A673 (cell line): ENCODE data around the gene NPTX1. TPM values are rescaled to one million over a fixed set of nuclear protein-coding genes. Genes with fewer than 3 reads are reported as not detected.

Experiments
- BruUV-seq: library from RNA; stranded (reverse); fragments of 400-500 nt; replicated peaks from 2 replicates; lab custom pipeline; 2021; lab: Mats Ljungman, UMichigan
- CTCF ChIA-PET: fragments of 300-600 bp; sonication (Branson Sonifier 250); formaldehyde crosslinking; loops from one replicate; lab custom pipeline; 2022; ENCODE audit warnings: antibody characterized with exemption; lab: Charles Lee
- POLR2A ChIA-PET: fragments of 300-600 bp; sonication (Branson Sonifier 250); formaldehyde crosslinking; loops from one replicate; lab custom pipeline; 2022; ENCODE audit warnings: antibody characterized with exemption; ENCODE audit not compliant: low non-redundant PET; lab: Charles Lee
- DNase-seq: peaks from one replicate; pipeline ENCODE4 v3.0.0-alpha.2; 2015; ENCODE audit warnings: low spot score
- H3K27ac ChIP-seq: fragments of 200-600 bp; sonication (generic); 2 replicates; pipeline ENCODE4 v1.5.1; 2016; ENCODE audit warnings: mixed run types, low read depth, mild to moderate bottlenecking, mixed read lengths, antibody characterized with exemption, low read length; ENCODE audit not compliant: poor library complexity, severe bottlenecking
- H3K27me3 ChIP-seq: fragments of 200-600 bp; sonication (generic); replicated peaks from 2 replicates; pipeline ENCODE4 v1.6.1; 2017; ENCODE audit warnings: mixed run types, low read depth, mild to moderate bottlenecking, mixed read lengths, antibody characterized with exemption, low read length; ENCODE audit not compliant: insufficient read depth, poor library complexity
- H3K36me3 ChIP-seq: fragments of 200-600 bp; sonication (generic); 2 replicates; pipeline ENCODE4 v1.6.1; 2016; ENCODE audit warnings: mixed run types, mild to moderate bottlenecking, mixed read lengths, antibody characterized with exemption, low read length; ENCODE audit not compliant: insufficient read depth, poor library complexity, severe bottlenecking
- H3K4me1 ChIP-seq: fragments of 200-600 bp; sonication (generic); 2 replicates; pipeline ENCODE4 v1.6.1; 2017; ENCODE audit warnings: mixed run types, mild to moderate bottlenecking, mixed read lengths, antibody characterized with exemption, low read length; ENCODE audit not compliant: insufficient read depth, poor library complexity, severe bottlenecking
- H3K4me3 ChIP-seq: fragments of 200-600 bp; sonication (generic); 2 replicates; pipeline ENCODE4 v1.5.1; 2016; ENCODE audit warnings: low read depth, mixed run types, mild to moderate bottlenecking, mixed read lengths, low read length; ENCODE audit not compliant: poor library complexity, severe bottlenecking
- H3K9me3 ChIP-seq: fragments of 200-600 bp; sonication (generic); 2 replicates; pipeline ENCODE4 v1.6.1; 2016; ENCODE audit warnings: mixed run types, low read depth, mild to moderate bottlenecking, mixed read lengths, antibody characterized with exemption, low read length; ENCODE audit not compliant: poor library complexity, severe bottlenecking
- EZH2 ChIP-seq: fragments of 200-600 bp; sonication (generic); IDR thresholded peaks from 2 replicates; pipeline ENCODE4 v1.6.1; 2017; ENCODE audit warnings: borderline replicate concordance, low read depth, mild to moderate bottlenecking, mixed read lengths, antibody characterized with exemption, low read length; ENCODE audit not compliant: poor library complexity, severe bottlenecking
- intact Hi-C: fragments of 100-400 bp; cut with micrococcal nuclease; formaldehyde crosslinking; loops from one replicate; pipeline ENCODE4 v1.10.0; 2022; ENCODE audit not compliant: unreplicated experiment
- total RNA-seq: library from RNA; stranded (reverse); gene quantifications from 2 replicates; pipeline ENCODE4 v1.2.3, GENCODE V29; 2021
- TF ChIP-seq, protein P1 (sequence below): fragments of 300-800, 200-600 bp; sonication (generic); conservative IDR thresholded peaks from 2 replicates; pipeline ENCODE4 v1.5.1; 2017; ENCODE audit warnings: low read depth, mild to moderate bottlenecking, antibody characterized with exemption, low read length, moderate library complexity, mixed read lengths

NPTX1 gene
- total RNA-seq, 1 experiment from 2014 or later = 0.43 TPM

DNA sequence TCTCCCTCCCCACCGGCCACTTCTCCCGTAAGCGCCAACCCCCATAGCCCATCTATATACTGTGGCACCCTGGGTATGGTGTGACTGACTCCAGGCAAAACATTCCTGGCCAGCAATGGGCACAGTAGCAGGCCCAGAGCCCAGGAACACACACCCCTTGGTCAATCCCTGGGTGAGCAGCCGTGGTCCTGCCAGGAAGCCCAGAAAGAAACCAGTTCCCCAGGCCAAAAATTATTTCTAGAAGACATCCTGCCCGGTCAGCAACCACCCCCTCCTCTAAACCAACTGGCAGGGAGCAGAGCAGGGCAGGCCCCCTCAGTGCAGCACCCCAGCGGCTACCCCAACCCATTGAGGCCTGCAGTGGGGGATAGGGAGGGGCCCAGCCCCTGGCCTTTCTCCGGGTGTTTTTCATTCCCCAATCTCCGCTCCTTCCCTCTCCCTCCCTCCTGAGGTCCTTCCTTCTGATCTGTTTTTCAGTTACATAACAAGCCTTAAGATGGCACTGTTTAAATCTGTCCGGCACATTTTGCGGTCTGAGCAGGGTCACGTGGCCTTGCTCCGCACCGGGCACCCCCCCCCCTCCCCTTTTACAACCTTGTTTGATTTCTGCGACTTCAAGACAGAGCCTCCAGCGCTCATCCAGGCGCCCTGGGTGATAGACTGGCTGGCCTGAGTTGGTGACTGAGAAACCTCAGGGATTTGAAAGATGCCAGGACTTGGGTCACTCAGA, 2.0 kb downstream of the NPTX1 start:
- Histone ChIP-seq H3K4me1 (peaks cover 36% of the 10 kb centered on the region), H3K27ac (no peak overlapping the region), H3K36me3 (no peaks in the 10 kb centered on the region), H3K4me3 (peak overlapping the region; percentile 13), H3K27me3 (peaks cover 96% of the 10 kb centered on the region), H3K9me3 (no peaks in the 10 kb centered on the region)
- intact Hi-C loops = no loop called here
- CTCF ChIA-PET = interaction anchor here (1.0 kb wide), 1 partner anchor 385 kb away, joined by 3 read pairs; no protein-coding TSS in a partner anchor
- POLR2A ChIA-PET = no interaction called here
- peak; percentile 45 for DNase-seq
- TF ChIP-seq EZH2 = peak; percentile 9
- TF ChIP-seq, protein P1, sequence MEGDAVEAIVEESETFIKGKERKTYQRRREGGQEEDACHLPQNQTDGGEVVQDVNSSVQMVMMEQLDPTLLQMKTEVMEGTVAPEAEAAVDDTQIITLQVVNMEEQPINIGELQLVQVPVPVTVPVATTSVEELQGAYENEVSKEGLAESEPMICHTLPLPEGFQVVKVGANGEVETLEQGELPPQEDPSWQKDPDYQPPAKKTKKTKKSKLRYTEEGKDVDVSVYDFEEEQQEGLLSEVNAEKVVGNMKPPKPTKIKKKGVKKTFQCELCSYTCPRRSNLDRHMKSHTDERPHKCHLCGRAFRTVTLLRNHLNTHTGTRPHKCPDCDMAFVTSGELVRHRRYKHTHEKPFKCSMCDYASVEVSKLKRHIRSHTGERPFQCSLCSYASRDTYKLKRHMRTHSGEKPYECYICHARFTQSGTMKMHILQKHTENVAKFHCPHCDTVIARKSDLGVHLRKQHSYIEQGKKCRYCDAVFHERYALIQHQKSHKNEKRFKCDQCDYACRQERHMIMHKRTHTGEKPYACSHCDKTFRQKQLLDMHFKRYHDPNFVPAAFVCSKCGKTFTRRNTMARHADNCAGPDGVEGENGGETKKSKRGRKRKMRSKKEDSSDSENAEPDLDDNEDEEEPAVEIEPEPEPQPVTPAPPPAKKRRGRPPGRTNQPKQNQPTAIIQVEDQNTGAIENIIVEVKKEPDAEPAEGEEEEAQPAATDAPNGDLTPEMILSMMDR = peak; percentile 42
- no TSS peak for BruUV-seq

DNA sequence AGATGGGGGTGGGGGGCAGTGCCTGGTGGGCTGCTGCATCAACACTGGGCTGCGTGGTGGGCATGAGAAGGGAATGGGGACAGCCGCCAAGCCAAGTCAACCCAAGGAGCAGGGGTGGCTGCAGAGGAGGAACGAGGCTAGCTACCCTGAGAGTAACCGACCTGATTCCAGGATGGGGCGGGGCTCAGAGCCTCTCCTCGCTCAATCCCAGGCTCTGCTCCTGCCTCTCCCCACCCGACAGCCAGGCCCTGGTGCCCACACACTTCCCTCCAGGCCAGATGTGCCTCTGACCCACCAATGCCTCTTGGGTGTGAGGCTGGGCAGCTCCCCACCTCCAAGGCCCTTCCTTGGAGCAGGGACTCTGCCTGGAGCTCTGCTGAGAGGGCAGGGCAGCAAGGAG, 2.7 kb downstream of the NPTX1 start:
- intact Hi-C loops = no loop called here
- H3K27me3 ChIP-seq = peaks cover 96% of the 10 kb centered on the region
- CTCF ChIA-PET = interaction anchor here (0.7 kb wide), 1 partner anchor 1082 kb away, joined by 3 read pairs; no protein-coding TSS in a partner anchor
- BruUV-seq = no TSS peak
- peaks cover 36% of the 10 kb centered on the region for H3K4me1 ChIP-seq
- no peaks in the 10 kb centered on the region for H3K9me3 ChIP-seq
- no peaks in the 10 kb centered on the region for H3K36me3 ChIP-seq
- no peak for TF ChIP-seq EZH2
- TF ChIP-seq, protein P1 = no peak
- H3K27ac ChIP-seq = no peak overlapping the region
- POLR2A ChIA-PET = no interaction called here
- H3K4me3 ChIP-seq = no peak overlapping the region
- DNase-seq = no peak

DNA sequence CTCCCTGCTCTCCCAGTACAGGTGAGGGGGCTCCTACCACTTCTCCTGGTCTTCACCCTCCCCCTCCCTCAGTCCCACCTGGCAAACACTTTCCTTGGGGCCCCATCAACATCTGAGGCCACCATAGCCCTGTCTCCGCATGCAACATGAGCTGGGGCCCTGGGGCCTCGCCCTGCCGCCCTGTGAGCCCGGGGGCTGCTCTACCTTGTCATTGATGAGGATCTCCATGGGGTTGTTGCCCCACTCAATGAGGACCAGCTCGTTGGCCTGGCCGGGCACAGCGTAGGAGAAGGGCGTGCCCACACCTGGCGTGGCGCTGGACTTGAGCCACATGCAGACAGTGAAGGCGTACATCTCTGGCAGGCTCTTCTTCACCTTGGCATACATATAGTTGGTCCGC, 3.4 kb downstream of the NPTX1 start:
- Histone ChIP-seq H3K4me3 (no peak overlapping the region), H3K9me3 (no peaks in the 10 kb centered on the region), H3K27me3 (peaks cover 96% of the 10 kb centered on the region), H3K4me1 (peaks cover 32% of the 10 kb centered on the region), H3K36me3 (no peaks in the 10 kb centered on the region), H3K27ac (no peak overlapping the region)
- CTCF ChIA-PET = interaction anchor here (0.6 to 0.7 kb wide), 2 partner anchors 1082 to 1224 kb away, joined by 3 to 4 read pairs; no protein-coding TSS in a partner anchor
- TF ChIP-seq, protein P1 = no peak
- no peak for TF ChIP-seq EZH2
- BruUV-seq = no TSS peak
- POLR2A ChIA-PET = no interaction called here
- no peak for DNase-seq
- intact Hi-C loops = no loop called here
